SK-N-SH treated with all-trans-retinoic acid at 6 μM for 48 hours (cell line): ENCODE data around the gene SNW1.

Experiments used
- ATAC-seq: fragments of 200-7000 bp; cut with Tn5 transposase; 3 replicates; pipeline ENCODE4 v1.9.1; 2020; ENCODE audit warnings: mild to moderate bottlenecking, moderate library complexity
- ARNTL ChIP-seq: fragments of 450-650 bp; formaldehyde crosslinking; IDR thresholded peaks from 2 replicates; pipeline ENCODE4 v1.5.0; 2020; ENCODE audit warnings: low read depth, mild to moderate bottlenecking, moderate library complexity, borderline replicate concordance
- BACH2 ChIP-seq: fragments of 250-450 bp; sonication (Bioruptor Pico); IDR thresholded peaks from 2 replicates; pipeline ENCODE4 v1.9.0; 2021; ENCODE audit warnings: mild to moderate bottlenecking, borderline replicate concordance
- CREB5 ChIP-seq: fragments of 250-450 bp; sonication (Bioruptor Pico); IDR thresholded peaks from 2 replicates; pipeline ENCODE4 v1.5.1; 2020; ENCODE audit warnings: low read depth, mild to moderate bottlenecking, moderate library complexity
- CSDC2 ChIP-seq: fragments of 250-450 bp; sonication (Bioruptor Pico); IDR thresholded peaks from 2 replicates; pipeline ENCODE4 v1.5.0; 2020; ENCODE audit warnings: mild to moderate bottlenecking, moderate library complexity
- CSRNP3 ChIP-seq: fragments of 250-450 bp; sonication (Bioruptor Pico); IDR thresholded peaks from 2 replicates; pipeline ENCODE4 v1.5.1; 2021; ENCODE audit warnings: mild to moderate bottlenecking, moderate library complexity
- ESRRG ChIP-seq: fragments of 250-450 bp; sonication (Bioruptor Pico); IDR thresholded peaks from 2 replicates; pipeline ENCODE4 v1.6.1; 2021; ENCODE audit warnings: mild to moderate bottlenecking
- GLIS3 ChIP-seq: fragments of 250-450 bp; sonication (Bioruptor Pico); IDR thresholded peaks from 2 replicates; pipeline ENCODE4 v1.5.0; 2020; ENCODE audit warnings: mild to moderate bottlenecking, moderate library complexity
- ISL1 ChIP-seq: fragments of 250-450 bp; sonication (Bioruptor Pico); IDR thresholded peaks from 2 replicates; pipeline ENCODE4 v2.1.2; 2022; ENCODE audit warnings: mild to moderate bottlenecking, moderate library complexity
- OSR1 ChIP-seq: fragments of 250-450 bp; sonication (Bioruptor Pico); IDR thresholded peaks from 2 replicates; pipeline ENCODE4 v1.8.0; 2022; ENCODE audit warnings: moderate library complexity, mild to moderate bottlenecking, inconsistent platforms
- PATZ1 ChIP-seq: fragments of 250-450 bp; sonication (Bioruptor Pico); IDR thresholded peaks from 2 replicates; pipeline ENCODE4 v1.8.0; 2020; ENCODE audit warnings: mild to moderate bottlenecking, moderate library complexity, borderline replicate concordance
- PPARA ChIP-seq: fragments of 250-450 bp; sonication (Bioruptor Pico); IDR thresholded peaks from 2 replicates; pipeline ENCODE4 v1.5.0; 2020; ENCODE audit warnings: mild to moderate bottlenecking, borderline replicate concordance
- RARB ChIP-seq: fragments of 250-450 bp; sonication (Bioruptor Pico); IDR thresholded peaks from 2 replicates; pipeline ENCODE4 v1.8.0; 2021; ENCODE audit warnings: mild to moderate bottlenecking, moderate library complexity
- SNAI2 ChIP-seq: fragments of 250-450 bp; sonication (Bioruptor Pico); IDR thresholded peaks from 2 replicates; pipeline ENCODE4 v1.5.0; 2020; ENCODE audit warnings: mild to moderate bottlenecking, moderate library complexity
- TCF4 ChIP-seq: fragments of 250-450 bp; sonication (Bioruptor Pico); IDR thresholded peaks from 2 replicates; pipeline ENCODE4 v1.8.0; 2021; ENCODE audit warnings: mild to moderate bottlenecking, moderate library complexity, borderline replicate concordance
- TOX ChIP-seq: fragments of 250-450 bp; sonication (Bioruptor Pico); IDR thresholded peaks from 2 replicates; pipeline ENCODE4 v1.8.0; 2021; ENCODE audit warnings: mild to moderate bottlenecking, moderate library complexity, borderline replicate concordance
- ZFP3 ChIP-seq: fragments of 250-450 bp; sonication (Bioruptor Pico); IDR thresholded peaks from 2 replicates; pipeline ENCODE4 v1.5.0; 2020; ENCODE audit warnings: mild to moderate bottlenecking, moderate library complexity
- ZFP30 ChIP-seq: fragments of 450-650 bp; formaldehyde crosslinking; IDR thresholded peaks from 2 replicates; pipeline ENCODE4 v1.5.0; 2022; ENCODE audit warnings: mild to moderate bottlenecking, moderate library complexity
- ZNF565 ChIP-seq: fragments of 450-650 bp; formaldehyde crosslinking; conservative IDR thresholded peaks from 2 replicates; pipeline ENCODE4 v1.5.0; 2020; ENCODE audit warnings: low read depth, mild to moderate bottlenecking, moderate library complexity
- ZNF70 ChIP-seq: fragments of 450-650 bp; formaldehyde crosslinking; IDR thresholded peaks from 2 replicates; pipeline ENCODE4 v1.5.0; 2020; ENCODE audit warnings: mild to moderate bottlenecking, moderate library complexity
- ZNF8 ChIP-seq: fragments of 450-650 bp; formaldehyde crosslinking; IDR thresholded peaks from 2 replicates; pipeline ENCODE4 v1.5.0; 2020; ENCODE audit warnings: mild to moderate bottlenecking, moderate library complexity
- TF ChIP-seq, protein P1 (sequence below): fragments of 250-450 bp; sonication (Bioruptor Pico); IDR thresholded peaks from 2 replicates; pipeline ENCODE4 v1.5.0; 2020; ENCODE audit warnings: mild to moderate bottlenecking, moderate library complexity
- TF ChIP-seq, protein P2 (sequence below): fragments of 250-450 bp; sonication (Bioruptor Pico); IDR thresholded peaks from 2 replicates; pipeline ENCODE4 v1.8.0; 2021; ENCODE audit warnings: low read depth, mild to moderate bottlenecking, moderate library complexity, borderline replicate concordance

SNW1 gene

GRCh38 chr14:77722301-77722700 is 38.7 kb downstream of the SNW1 start:
- no peak for ATAC-seq
- TF ChIP-seq ZFP30 (CRISPR knock-in tag) (no peak), TCF4 (no peak), OSR1 (CRISPR knock-in tag) (no peak), ZNF70 (CRISPR knock-in tag) (no peak), ISL1 (CRISPR knock-in tag) (no peak), ZNF8 (CRISPR knock-in tag) (no peak), BACH2 (CRISPR knock-in tag) (no peak), RARB (CRISPR knock-in tag) (no peak), SNAI2 (CRISPR knock-in tag) (no peak), ARNTL (CRISPR knock-in tag) (no peak)
- TF ChIP-seq, protein P1, sequence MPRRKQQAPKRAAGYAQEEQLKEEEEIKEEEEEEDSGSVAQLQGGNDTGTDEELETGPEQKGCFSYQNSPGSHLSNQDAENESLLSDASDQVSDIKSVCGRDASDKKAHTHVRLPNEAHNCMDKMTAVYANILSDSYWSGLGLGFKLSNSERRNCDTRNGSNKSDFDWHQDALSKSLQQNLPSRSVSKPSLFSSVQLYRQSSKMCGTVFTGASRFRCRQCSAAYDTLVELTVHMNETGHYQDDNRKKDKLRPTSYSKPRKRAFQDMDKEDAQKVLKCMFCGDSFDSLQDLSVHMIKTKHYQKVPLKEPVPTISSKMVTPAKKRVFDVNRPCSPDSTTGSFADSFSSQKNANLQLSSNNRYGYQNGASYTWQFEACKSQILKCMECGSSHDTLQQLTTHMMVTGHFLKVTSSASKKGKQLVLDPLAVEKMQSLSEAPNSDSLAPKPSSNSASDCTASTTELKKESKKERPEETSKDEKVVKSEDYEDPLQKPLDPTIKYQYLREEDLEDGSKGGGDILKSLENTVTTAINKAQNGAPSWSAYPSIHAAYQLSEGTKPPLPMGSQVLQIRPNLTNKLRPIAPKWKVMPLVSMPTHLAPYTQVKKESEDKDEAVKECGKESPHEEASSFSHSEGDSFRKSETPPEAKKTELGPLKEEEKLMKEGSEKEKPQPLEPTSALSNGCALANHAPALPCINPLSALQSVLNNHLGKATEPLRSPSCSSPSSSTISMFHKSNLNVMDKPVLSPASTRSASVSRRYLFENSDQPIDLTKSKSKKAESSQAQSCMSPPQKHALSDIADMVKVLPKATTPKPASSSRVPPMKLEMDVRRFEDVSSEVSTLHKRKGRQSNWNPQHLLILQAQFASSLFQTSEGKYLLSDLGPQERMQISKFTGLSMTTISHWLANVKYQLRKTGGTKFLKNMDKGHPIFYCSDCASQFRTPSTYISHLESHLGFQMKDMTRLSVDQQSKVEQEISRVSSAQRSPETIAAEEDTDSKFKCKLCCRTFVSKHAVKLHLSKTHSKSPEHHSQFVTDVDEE (CRISPR knock-in tag): no peak
- TF ChIP-seq, protein P2, sequence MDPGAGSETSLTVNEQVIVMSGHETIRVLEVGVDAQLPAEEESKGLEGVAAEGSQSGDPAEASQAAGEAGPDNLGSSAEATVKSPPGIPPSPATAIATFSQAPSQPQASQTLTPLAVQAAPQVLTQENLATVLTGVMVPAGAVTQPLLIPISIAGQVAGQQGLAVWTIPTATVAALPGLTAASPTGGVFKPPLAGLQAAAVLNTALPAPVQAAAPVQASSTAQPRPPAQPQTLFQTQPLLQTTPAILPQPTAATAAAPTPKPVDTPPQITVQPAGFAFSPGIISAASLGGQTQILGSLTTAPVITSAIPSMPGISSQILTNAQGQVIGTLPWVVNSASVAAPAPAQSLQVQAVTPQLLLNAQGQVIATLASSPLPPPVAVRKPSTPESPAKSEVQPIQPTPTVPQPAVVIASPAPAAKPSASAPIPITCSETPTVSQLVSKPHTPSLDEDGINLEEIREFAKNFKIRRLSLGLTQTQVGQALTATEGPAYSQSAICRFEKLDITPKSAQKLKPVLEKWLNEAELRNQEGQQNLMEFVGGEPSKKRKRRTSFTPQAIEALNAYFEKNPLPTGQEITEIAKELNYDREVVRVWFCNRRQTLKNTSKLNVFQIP (CRISPR knock-in tag): no peak

- no peak for ATAC-seq
- TF ChIP-seq ZNF70 (CRISPR knock-in tag): no peak
- no peak for TF ChIP-seq OSR1 (CRISPR knock-in tag)
- TF ChIP-seq ARNTL (CRISPR knock-in tag): no peak
- no peak for TF ChIP-seq ESRRG (CRISPR knock-in tag)
- TF ChIP-seq CSRNP3: no peak
- no peak for TF ChIP-seq SNAI2 (CRISPR knock-in tag)
- TF ChIP-seq PATZ1 (CRISPR knock-in tag): no peak
- TF ChIP-seq PPARA (CRISPR knock-in tag): no peak
- TF ChIP-seq ZFP30 (CRISPR knock-in tag): no peak
- TF ChIP-seq TOX (CRISPR knock-in tag): no peak
- TF ChIP-seq CSDC2 (CRISPR knock-in tag): no peak
- no peak for TF ChIP-seq CREB5
- TF ChIP-seq BACH2 (CRISPR knock-in tag): no peak
- no peak for TF ChIP-seq ZNF8 (CRISPR knock-in tag)
- TF ChIP-seq, all 23 proteins: peak for 0
Observed at GRCh38 chr14:77721437-77721836, 39.5 kb downstream of the SNW1 start.

- no peak for ATAC-seq
- no peak for TF ChIP-seq SNAI2 (CRISPR knock-in tag)
- no peak for TF ChIP-seq TOX (CRISPR knock-in tag)
- no peak for TF ChIP-seq ISL1 (CRISPR knock-in tag)
- no peak for TF ChIP-seq ZNF70 (CRISPR knock-in tag)
- TF ChIP-seq ZNF8 (CRISPR knock-in tag): no peak
- no peak for TF ChIP-seq ZNF565 (CRISPR knock-in tag)
- TF ChIP-seq ZFP3: no peak
- TF ChIP-seq ZFP30 (CRISPR knock-in tag): no peak
- TF ChIP-seq GLIS3 (CRISPR knock-in tag): no peak
Observed at GRCh38 chr14:77717608-77718305, 43.2 kb downstream of the SNW1 start.
